GM12891 (cell line): ENCODE measurements around the gene WDPCP.
A peak's percentile ranks its signal among the peaks of the same experiment; 100 is the strongest.

Experiments used
- DNase-seq: peaks from one replicate; pipeline ENCODE4 v3.0.0; 2011; ENCODE audit warnings: low spot score; ENCODE audit not compliant: insufficient read length
- FAIRE-seq: peaks from 2 replicates; lab custom pipeline; 2011; peaks lifted over from hg19 to GRCh38; lab: Jason Lieb, UNC
- PAX5 ChIP-seq: IDR thresholded peaks from 2 replicates; pipeline ENCODE4 v1.6.1; 2011; ENCODE audit warnings: low read length, moderate library complexity, mild to moderate bottlenecking; ENCODE audit not compliant: insufficient read depth, severe bottlenecking
- POLR2A ChIP-seq: IDR thresholded peaks from 2 replicates; pipeline ENCODE4 v1.6.1; 2011; ENCODE audit warnings: low read depth, low read length, control low read depth
- POLR2AphosphoS5 ChIP-seq: IDR thresholded peaks from 2 replicates; pipeline ENCODE4 v1.6.1; 2011; ENCODE audit warnings: low read depth, low read length, control low read depth
- POU2F2 ChIP-seq: IDR thresholded peaks from 2 replicates; pipeline ENCODE4 v1.6.1; 2011; ENCODE audit warnings: low read depth, mild to moderate bottlenecking, control low read depth, low read length, moderate library complexity
- SPI1 ChIP-seq: IDR thresholded peaks from 2 replicates; pipeline ENCODE4 v1.6.1; 2011; ENCODE audit warnings: low read depth, low read length, control low read depth
- TAF1 ChIP-seq: IDR thresholded peaks from 2 replicates; pipeline ENCODE4 v1.6.1; 2011; ENCODE audit warnings: low read depth, low read length, control low read depth

WDPCP gene

DNA sequence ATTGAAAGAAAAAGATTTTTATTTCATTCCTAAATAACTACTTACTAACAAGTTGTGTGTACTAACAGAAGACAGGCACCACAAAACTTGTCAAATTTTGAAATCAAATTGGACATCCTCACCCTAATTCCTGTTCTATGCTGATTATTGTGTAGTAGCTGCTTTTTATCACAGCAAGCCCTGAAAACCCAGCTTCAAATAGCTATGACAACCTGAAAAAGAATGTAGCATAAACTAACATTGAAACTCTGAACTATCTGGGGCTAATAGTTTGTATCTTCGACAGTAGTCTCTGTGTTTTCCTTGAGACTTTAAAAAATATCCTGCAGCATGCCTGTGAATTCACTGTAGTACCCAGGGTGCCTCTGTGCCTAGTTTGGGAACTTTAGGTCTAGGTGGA lies 122.6 kb downstream of the WDPCP start:
- DNase-seq: no peak
- TF ChIP-seq POLR2AphosphoS5 (no peak), SPI1 (no peak), POU2F2 (no peak), POLR2A (no peak), PAX5 (no peak), TAF1 (no peak)

DNA sequence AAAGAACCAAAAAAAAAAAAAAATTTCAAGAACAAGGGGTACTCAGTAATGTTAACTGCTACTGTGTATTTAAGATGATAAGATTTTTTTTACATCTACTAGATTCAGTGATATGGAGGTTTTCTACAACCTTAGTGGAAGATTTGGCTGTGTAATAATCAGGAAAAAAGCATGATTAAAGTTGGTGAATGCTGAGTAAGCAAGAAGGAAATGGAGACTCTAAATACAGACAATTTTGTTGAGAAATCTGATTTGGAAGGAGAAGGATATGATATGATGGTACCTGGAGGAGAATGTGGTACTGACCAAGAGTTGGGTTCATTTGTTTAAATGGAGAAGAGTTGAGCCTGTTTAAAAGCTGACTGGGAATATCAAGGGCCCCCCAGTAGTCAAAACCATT lies 125.1 kb downstream of the WDPCP start:
- no peak for FAIRE-seq
- DNase-seq: no peak
- TF ChIP-seq SPI1 (no peak), POU2F2 (no peak), POLR2A (no peak), TAF1 (no peak), PAX5 (no peak), POLR2AphosphoS5 (no peak)

More for the DNA sequence above, 122.6 kb downstream of the WDPCP start:
- FAIRE-seq: no peak

DNA sequence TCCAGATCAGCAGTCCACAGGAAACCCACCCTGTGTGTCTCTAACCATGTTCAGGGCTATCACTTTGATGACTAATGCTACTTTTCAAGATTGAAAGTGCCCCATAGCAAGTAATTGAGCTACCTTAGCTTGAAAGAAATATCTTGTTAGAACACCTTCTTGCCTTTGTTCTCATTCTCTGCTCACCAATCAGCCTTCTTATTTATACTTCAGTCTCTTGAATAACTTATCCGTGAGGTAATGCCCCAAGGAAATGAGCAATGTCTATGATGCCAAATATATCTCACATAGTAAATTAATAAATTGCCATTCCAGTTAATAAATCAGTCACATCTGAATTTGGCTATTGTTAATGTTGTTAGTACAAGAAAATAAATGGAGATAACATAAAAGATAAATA lies 141.6 kb downstream of the WDPCP start:
- DNase-seq (no peak), FAIRE-seq (no peak)
- no peak for TF ChIP-seq POLR2AphosphoS5
- no peak for TF ChIP-seq POU2F2
- no peak for TF ChIP-seq POLR2A
- no peak for TF ChIP-seq SPI1
- TF ChIP-seq TAF1: no peak
- no peak for TF ChIP-seq PAX5

DNA sequence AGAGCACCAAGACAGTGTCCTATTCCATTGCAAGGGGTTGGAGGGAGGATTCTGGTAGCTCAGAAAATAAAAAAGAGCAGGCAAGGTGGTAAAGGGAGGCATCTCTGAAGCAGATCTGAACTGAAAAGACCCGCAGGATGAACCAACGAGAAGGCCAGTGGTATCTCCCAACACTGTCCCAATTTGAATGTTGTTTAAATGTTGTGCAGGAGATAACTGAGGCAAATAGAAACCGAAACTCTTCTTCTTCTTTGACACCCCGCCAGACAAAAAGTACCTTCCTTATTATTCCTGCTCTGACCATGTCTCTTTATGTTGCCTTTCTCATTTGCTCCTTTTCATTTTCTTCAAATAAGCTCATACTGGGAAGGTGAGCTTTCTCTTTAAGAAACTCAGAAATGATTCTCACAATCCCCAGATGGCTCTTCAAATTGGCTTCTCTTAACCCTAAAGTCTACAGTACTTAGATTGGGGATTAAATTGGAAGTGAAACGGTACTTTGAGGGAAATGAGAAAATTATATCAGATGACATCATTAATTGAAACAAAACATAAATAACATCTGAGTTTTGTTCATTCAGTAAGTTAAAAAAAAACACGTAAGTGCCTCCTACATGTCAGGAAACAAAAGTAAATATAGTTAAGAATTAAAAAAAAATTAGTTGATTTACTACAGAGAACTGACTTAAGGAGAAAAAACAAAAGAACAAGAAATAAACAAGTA lies 143.6 kb downstream of the WDPCP start:
- FAIRE-seq (no peak), DNase-seq (no peak)
- TF ChIP-seq POU2F2: no peak
- TF ChIP-seq POLR2A: no peak
- TF ChIP-seq SPI1: no peak
- no peak for TF ChIP-seq POLR2AphosphoS5
- TF ChIP-seq TAF1: no peak
- no peak for TF ChIP-seq PAX5

DNA sequence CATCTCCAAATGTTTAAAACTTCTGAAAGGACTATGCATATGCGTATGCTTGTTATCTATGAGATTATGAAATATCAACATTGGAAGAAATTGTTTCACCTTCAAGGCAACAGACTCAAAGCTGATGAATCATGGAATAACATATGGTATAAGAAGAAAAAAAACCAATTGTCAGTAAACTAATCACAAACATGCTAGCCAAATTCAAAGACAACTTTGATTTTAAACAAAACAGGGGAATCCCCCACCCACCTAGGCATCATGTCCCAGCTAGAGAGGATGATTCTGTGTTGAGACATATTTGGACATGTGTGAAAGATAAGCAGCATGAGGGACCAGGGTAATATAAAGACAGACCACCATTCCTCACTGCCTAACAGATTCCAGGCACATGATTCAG lies 147.7 kb downstream of the WDPCP start:
- no peak for TF ChIP-seq PAX5
- no peak for TF ChIP-seq POLR2AphosphoS5
- TF ChIP-seq TAF1: no peak
- no peak for TF ChIP-seq POU2F2
- TF ChIP-seq POLR2A: no peak
- TF ChIP-seq SPI1: no peak
- no peak for FAIRE-seq
- DNase-seq: no peak

DNA sequence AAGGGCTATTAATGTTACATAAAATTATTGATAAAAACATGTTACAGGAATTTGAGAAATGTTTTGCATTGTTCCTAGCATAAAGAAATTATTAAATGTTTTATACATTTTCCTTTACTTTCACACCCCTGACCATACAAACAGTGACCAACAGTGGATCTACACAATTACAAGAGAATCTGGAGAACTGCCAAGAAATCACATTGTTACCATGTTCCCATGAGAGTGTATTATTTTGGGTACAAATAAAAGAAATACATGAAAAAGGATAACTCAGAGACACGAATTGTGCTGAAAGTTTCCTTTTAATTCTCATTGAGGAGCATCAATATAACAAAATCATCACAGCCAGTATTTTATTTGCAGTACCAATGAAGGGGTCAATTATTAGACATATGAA lies 150.1 kb downstream of the WDPCP start:
- no peak for DNase-seq
- TF ChIP-seq TAF1 (no peak), PAX5 (no peak), POLR2A (no peak), SPI1 (no peak), POU2F2 (no peak), POLR2AphosphoS5 (no peak)
- no peak for FAIRE-seq

DNA sequence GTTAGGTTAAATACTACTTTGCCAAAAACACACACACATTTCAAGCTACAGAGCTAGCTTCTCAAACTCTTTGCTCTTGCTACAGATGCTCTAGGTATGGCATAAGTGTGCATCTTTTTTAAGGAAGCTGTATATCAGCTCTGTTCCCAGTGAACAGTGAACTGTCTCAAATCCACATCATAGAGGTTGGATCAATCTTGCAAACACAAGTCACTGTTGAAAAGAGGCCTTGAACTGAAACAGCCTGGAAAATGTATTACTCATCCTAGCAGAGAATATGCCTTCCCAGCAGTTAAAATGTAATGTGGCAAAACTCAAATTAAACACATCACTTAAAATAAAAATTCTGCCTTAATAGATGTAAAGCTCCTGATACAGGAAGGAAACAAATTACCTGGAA lies 151.8 kb downstream of the WDPCP start:
- DNase-seq (no peak), FAIRE-seq (no peak)
- no peak for TF ChIP-seq POLR2A
- no peak for TF ChIP-seq POLR2AphosphoS5
- TF ChIP-seq SPI1: no peak
- no peak for TF ChIP-seq TAF1
- TF ChIP-seq PAX5: no peak
- TF ChIP-seq POU2F2: no peak

DNA sequence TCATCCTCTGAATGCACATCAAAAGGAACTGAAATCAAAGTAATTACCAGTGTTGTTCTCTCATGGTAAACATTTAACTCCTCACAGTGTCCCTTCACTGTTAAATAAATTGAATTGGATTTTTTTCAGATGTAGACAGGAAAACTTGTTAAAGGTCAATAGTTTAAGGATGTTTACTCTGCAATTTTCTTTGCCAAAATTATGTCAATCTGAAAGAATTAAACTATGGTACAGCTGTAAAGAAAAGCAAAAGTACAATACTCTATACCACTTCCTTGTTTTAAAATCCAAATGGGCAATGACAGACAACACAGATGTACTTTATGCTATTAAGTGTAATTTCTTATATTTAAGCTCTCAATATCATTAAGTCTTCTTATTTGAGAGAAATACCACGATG lies 153.2 kb downstream of the WDPCP start:
- DNase-seq: no peak
- FAIRE-seq: no peak
- TF ChIP-seq POLR2AphosphoS5: no peak
- TF ChIP-seq SPI1: no peak
- TF ChIP-seq PAX5: no peak
- TF ChIP-seq POU2F2: no peak
- TF ChIP-seq TAF1: no peak
- no peak for TF ChIP-seq POLR2A

DNA sequence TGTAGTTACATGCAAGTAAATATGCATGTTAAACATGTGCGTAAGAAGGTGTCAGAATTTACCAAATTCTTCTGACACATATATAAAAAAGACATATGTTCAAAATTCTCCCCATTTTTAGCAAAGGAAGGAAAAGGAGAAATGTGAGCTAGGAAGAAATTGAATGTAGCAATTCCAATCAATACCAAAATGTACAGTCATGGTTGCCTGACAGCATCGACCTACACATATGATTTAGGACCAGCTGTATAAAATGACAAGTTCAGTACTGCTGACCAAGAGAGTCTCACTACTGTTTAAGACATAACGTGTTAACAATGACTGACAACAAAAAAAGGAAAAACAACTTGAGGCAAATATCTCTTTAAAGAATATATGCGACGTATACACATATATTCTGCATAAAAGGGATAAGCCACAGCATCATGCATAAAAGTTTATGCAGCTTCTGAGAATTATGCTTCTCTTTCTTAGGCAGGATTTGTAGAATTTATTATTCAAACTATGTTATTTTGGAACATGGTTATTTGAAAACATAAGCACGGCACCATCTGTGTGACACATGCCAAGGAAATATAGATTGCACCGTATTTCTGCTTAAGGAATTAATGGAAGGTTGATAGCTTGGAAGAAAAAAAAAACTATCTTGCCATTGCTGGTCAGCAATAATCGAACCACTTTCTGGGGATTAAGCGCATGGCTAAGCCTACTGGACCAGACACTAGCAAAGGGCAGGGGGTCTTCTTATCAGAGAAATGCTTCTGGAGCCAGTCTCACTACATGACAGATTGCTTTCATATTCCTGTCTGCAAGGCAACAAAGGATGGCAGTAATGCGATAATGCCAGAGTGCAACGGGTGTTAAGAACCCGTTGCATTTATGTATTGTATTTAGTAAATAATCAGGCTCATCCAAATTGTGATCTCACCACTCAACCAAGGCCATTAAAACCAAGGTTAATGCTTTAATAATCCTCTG lies 154.0 kb downstream of the WDPCP start:
- TF ChIP-seq SPI1 (no peak), TAF1 (no peak), PAX5 (no peak), POLR2A (no peak), POU2F2 (no peak), POLR2AphosphoS5 (no peak)
- FAIRE-seq (peak; percentile 57), DNase-seq (no peak)
